Activated CD8-positive, alpha-beta T cell treated with anti-CD3 and anti-CD28 coated beads for 36 hours (primary cell): Measurements from ENCODE around the gene PDE5A. TPM values are rescaled to one million over a fixed set of nuclear protein-coding genes. Genes with fewer than 3 reads are reported as not detected.
A peak's percentile ranks its signal among the peaks of the same experiment; 100 is the strongest.

Experiments used
- ATAC-seq: fragments of 200-7000 bp; cut with Tn5 transposase; one replicate; pipeline ENCODE4 v1.10.0; 2021; ENCODE audit warnings: mild to moderate bottlenecking, moderate library complexity
- CTCF ChIA-PET: fragments of 350-600 bp; sonication (Branson Sonifier 250); formaldehyde crosslinking; loops from one replicate; lab custom pipeline; 2021; ENCODE audit warnings: antibody characterized with exemption; lab: Charles Lee
- POLR2A ChIA-PET: fragments of 350-600 bp; sonication (Branson Sonifier 250); formaldehyde crosslinking; loops from one replicate; lab custom pipeline; 2021; ENCODE audit warnings: antibody characterized with exemption; lab: Charles Lee
- DNase-seq: peaks from one replicate; pipeline ENCODE4 v3.0.0-alpha.2; 2020
- H3K27ac Mint-ChIP-seq: one replicate; pipeline ENCODE4 v1.8.0; 2021; ENCODE audit warnings: mild to moderate bottlenecking, mixed read lengths
- H3K27me3 Mint-ChIP-seq: one replicate; pipeline ENCODE4 v1.8.0; 2021; ENCODE audit warnings: mixed read lengths
- H3K36me3 Mint-ChIP-seq: one replicate; pipeline ENCODE4 v1.8.0; 2021; ENCODE audit warnings: low read depth, mixed read lengths
- H3K4me1 Mint-ChIP-seq: one replicate; pipeline ENCODE4 v1.8.0; 2021; ENCODE audit warnings: low read depth, mixed read lengths
- H3K4me3 Mint-ChIP-seq: one replicate; pipeline ENCODE4 v1.8.0; 2021; ENCODE audit warnings: mild to moderate bottlenecking, moderate library complexity, mixed read lengths
- H3K9me3 Mint-ChIP-seq: one replicate; pipeline ENCODE4 v1.8.0; 2021; ENCODE audit warnings: mixed read lengths
- CTCF ChIP-seq: fragments of 200-600 bp; IDR thresholded peaks from one replicate; pipeline ENCODE4 v1.8.0; 2022; ENCODE audit warnings: antibody characterized with exemption, mild to moderate bottlenecking
- intact Hi-C: fragments of 100-400 bp; cut with micrococcal nuclease; formaldehyde crosslinking; loops from one replicate; pipeline ENCODE4 v1.10.0; 2022
- total RNA-seq, 2 experiments: library from RNA; stranded (reverse); gene quantifications; one replicate each; pipeline ENCODE4 v1.2.3, GENCODE V29; 2021

The PDE5A gene
- total RNA-seq, 2 experiments from 2014 or later: 0.22 to 0.32 TPM

- intact Hi-C loops: no loop called here
- Mint-ChIP-seq H3K9me3 (peaks cover 8% of the 10 kb centered on the region), H3K4me1 (no peaks in the 10 kb centered on the region), H3K27ac (no peak overlapping the region), H3K4me3 (no peak overlapping the region), H3K27me3 (no peaks in the 10 kb centered on the region), H3K36me3 (peaks cover 4% of the 10 kb centered on the region)
- peak; percentile 47 for TF ChIP-seq CTCF
- ATAC-seq: no peak
- ChIA-PET POLR2A (interaction anchor here (0.7 kb wide), 1 partner anchor 729 kb away, joined by 3 read pairs; no protein-coding TSS in a partner anchor), CTCF (interaction anchor here (1.1 to 2.7 kb wide), 2 partner anchors 69 to 490 kb away, joined by 3 to 24 read pairs; partner anchors contain the start of gene PDE5A)
- DNase-seq: no peak
Observed at GRCh38 chr4:119559044-119559647, 69.5 kb downstream of the PDE5A start.

- DNase-seq (no peak), ATAC-seq (no peak)
- Mint-ChIP-seq H3K4me3 (no peak overlapping the region), H3K36me3 (peaks cover 1% of the 10 kb centered on the region), H3K27ac (no peak overlapping the region), H3K27me3 (no peaks in the 10 kb centered on the region), H3K4me1 (no peaks in the 10 kb centered on the region), H3K9me3 (no peaks in the 10 kb centered on the region)
- no peak for TF ChIP-seq CTCF
- ChIA-PET CTCF (interaction anchor here (1.7 kb wide), 1 partner anchor 78 kb away, joined by 5 read pairs; the partner anchor contains the start of gene PDE5A), POLR2A (no interaction called here)
- intact Hi-C loops: no loop called here
Observed at GRCh38 chr4:119550857-119551532, 77.6 kb downstream of the PDE5A start.

- Mint-ChIP-seq H3K4me3 (no peak overlapping the region), H3K4me1 (no peaks in the 10 kb centered on the region), H3K27ac (no peak overlapping the region), H3K36me3 (peaks cover 1% of the 10 kb centered on the region), H3K27me3 (no peaks in the 10 kb centered on the region), H3K9me3 (no peaks in the 10 kb centered on the region)
- intact Hi-C loops: no loop called here
- ChIA-PET CTCF (no interaction called here), POLR2A (no interaction called here)
- DNase-seq: no peak
- TF ChIP-seq CTCF: no peak
- ATAC-seq: no peak
Observed at GRCh38 chr4:119549639-119550038, 79.0 kb downstream of the PDE5A start.

GRCh38 chr4:119543779-119544178 is 84.8 kb downstream of the PDE5A start:
- H3K27me3 Mint-ChIP-seq: no peaks in the 10 kb centered on the region

More at GRCh38 chr4:119543779-119544178, 84.8 kb downstream of the PDE5A start:
- no peaks in the 10 kb centered on the region for H3K4me1 Mint-ChIP-seq
- POLR2A ChIA-PET: no interaction called here
- ATAC-seq (no peak), DNase-seq (no peak)
- intact Hi-C loops: no loop called here
- CTCF ChIA-PET: no interaction called here
- no peak for TF ChIP-seq CTCF
- no peaks in the 10 kb centered on the region for H3K9me3 Mint-ChIP-seq
- peaks cover 2% of the 10 kb centered on the region for H3K36me3 Mint-ChIP-seq
- no peak overlapping the region for H3K4me3 Mint-ChIP-seq
- no peak overlapping the region for H3K27ac Mint-ChIP-seq
